Gastrocnemius medialis (tissue), 4 donors: ENCODE data around the gene WBP11. TPM values are rescaled to one million over a fixed set of nuclear protein-coding genes. Genes with fewer than 3 reads are reported as not detected.
A peak's percentile ranks its signal among the peaks of the same experiment; 100 is the strongest.
"Not testable (repeated sequence)": the region's sequence is repeated elsewhere in the genome, so short reads cannot be mapped to it uniquely, and the experiment has no call there.

Experiments used
- ATAC-seq, 2 donors: fragments of 150-250 bp; one replicate each; pipeline ENCODE4 v1.9.1; 2016
- DNase-seq, 2 donors: peaks; one replicate each; pipeline ENCODE4 v3.0.0-alpha.2; 2019
- H3K27ac ChIP-seq, 4 donors: fragments of 200-600 bp; sonication (generic); 1 replicate in 1 of 4; 2 replicates in 3 of 4; pipeline ENCODE4 v1.5.1; 2016 to 2018; ENCODE audit warnings: mild to moderate bottlenecking in 2 of 4, moderate library complexity in 1 of 4
- H3K27me3 ChIP-seq, 3 donors: fragments of 200-600 bp; sonication (generic) in 2 of 3; 1 replicate in 1 of 3; 2 replicates in 2 of 3; pipeline versions ENCODE4 v1.5.1 to v1.6.0; 2016 to 2019; ENCODE audit warnings: mild to moderate bottlenecking in 1 of 3, moderate library complexity in 1 of 3
- H3K36me3 ChIP-seq, 2 donors: fragments of 200-600 bp; sonication (generic) in 1 of 2; one replicate each; pipeline ENCODE4 v1.5.1; 2017 to 2018
- H3K4me1 ChIP-seq, 2 donors: fragments of 200-600 bp; sonication (generic) in 1 of 2; one replicate each; pipeline ENCODE4 v1.5.1; 2016 to 2017; ENCODE audit warnings: mild to moderate bottlenecking in 2 of 2
- H3K4me3 ChIP-seq, 4 donors: fragments of 200-600 bp; sonication (generic) in 3 of 4; 1 replicate in 1 of 4; 2 replicates in 3 of 4; pipeline ENCODE4 v1.5.1; 2016 to 2019; ENCODE audit warnings: mild to moderate bottlenecking in 2 of 4
- H3K9me3 ChIP-seq, 3 donors: fragments of 200-600 bp; sonication (generic) in 2 of 3; 1 replicate in 1 of 3; 2 replicates in 2 of 3; pipeline ENCODE4 v1.5.1; 2016 to 2019
- POLR2A ChIP-seq, 2 donors: fragments of 450-650 bp; IDR thresholded peaks; one replicate each; pipeline ENCODE4 v1.6.1; 2017; ENCODE audit warnings: antibody characterized with exemption in 2 of 2, mild to moderate bottlenecking in 2 of 2, moderate library complexity in 2 of 2
- in situ Hi-C, 4 donors: fragments of 200-750 bp; cut with MboI; loops; one replicate each; pipeline versions ENCODE4 v1.15.0 to v1.8.0; 2017; ENCODE audit warnings: low sequenced_read_pairs in 4 of 4
- intact Hi-C: fragments of 100-400 bp; cut with DNase I; formaldehyde crosslinking; loops from one replicate; pipeline ENCODE4 v1.15.1; 2023; ENCODE audit warnings: low total_unique reads
- total RNA-seq, 4 donors: library from RNA; depleted of rRNA; stranded (reverse); fragments of >200 nt; gene quantifications; one replicate each; pipeline versions ENCODE4 v1.1.0 to v1.2.3, GENCODE V29; 2016
- TF ChIP-seq, protein P1 (sequence below), 5 experiments: fragments of 450-650 bp in 3 of 5; fragments of 200-600 bp in 2 of 5; sonication (generic) in 2 of 5; IDR thresholded peaks in 4 of 5; conservative IDR thresholded peaks in 1 of 5; 1 replicate in 4 of 5; 2 replicates in 1 of 5; pipeline ENCODE4 v1.5.1; 2016 to 2019; ENCODE audit warnings: antibody characterized with exemption in 5 of 5, mild to moderate bottlenecking in 3 of 5, moderate library complexity in 3 of 5

WBP11 gene
- total RNA-seq, 4 donors from 2014 or later = 20.2 to 39.5 (median 28.4) TPM

DNA sequence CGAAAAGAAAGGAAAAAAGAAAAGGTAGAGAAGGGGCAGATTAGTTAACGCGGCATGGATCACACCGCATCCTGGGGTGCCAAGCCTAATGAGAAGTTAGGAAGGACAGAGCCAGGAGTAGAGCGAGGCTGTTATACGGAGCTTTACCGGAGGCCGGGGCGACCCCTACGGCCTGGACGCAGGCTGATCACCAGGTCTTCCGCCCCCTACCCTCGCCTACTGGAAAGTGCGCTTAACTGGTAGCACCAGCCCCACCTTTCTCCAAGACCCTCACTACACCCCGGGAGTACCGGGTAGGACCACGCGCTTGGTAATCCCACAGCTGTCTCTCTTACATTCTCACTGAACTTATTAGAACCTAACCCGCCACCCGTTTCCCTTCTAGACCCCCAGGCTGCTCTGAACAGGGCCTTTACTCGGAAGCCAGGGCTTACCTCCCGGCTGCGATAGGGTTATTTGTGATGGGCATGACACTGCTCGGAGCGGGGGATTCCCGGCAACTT lies 33.8 kb downstream of the WBP11 start:
- H3K4me1 ChIP-seq = peaks cover 10 to 20% of the 10 kb centered on the region in 2 donors

DNA sequence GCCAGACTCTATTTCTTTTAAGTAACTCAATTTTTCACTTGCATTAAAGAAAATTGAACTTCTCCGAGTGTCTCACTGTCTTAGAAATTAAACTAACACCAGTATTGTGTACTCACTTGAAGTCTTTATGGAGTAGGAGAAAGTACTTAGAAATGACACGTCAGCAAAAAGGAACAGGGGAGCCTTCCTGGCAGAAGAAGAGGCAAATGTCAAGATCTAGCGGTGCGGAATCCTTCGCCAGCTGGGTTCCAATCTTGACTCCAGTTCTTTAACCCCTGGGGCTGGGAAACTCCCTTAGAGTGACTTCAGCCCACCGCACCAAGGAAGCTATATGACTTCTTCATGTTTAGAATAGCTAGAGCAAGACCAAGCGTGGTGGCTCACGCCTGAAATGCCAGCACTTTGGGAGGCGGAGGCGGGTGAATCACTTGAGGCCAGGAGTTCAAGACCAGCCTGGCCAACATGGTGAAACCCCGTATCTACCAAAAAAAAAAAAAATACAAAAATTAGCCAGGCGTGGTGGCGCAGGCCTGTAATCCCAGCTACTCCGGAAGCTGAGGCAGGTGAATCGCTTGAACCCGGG lies 34.4 kb downstream of the WBP11 start:
- peak overlapping the region; percentile 72 to 80 (median 78) for H3K4me3 ChIP-seq
- intact Hi-C loops = no loop called here
- peaks cover 10 to 20% of the 10 kb centered on the region in 2 donors for H3K4me1 ChIP-seq
- in situ Hi-C loops = no loop called here
- no peaks in the 10 kb centered on the region for H3K9me3 ChIP-seq
- ATAC-seq (no peak), DNase-seq (no peak)
- H3K27me3 ChIP-seq = no peaks in the 10 kb centered on the region
- TF ChIP-seq POLR2A (IDR thresholded peaks at IDR 0.05) = no peak
- TF ChIP-seq, protein P1, sequence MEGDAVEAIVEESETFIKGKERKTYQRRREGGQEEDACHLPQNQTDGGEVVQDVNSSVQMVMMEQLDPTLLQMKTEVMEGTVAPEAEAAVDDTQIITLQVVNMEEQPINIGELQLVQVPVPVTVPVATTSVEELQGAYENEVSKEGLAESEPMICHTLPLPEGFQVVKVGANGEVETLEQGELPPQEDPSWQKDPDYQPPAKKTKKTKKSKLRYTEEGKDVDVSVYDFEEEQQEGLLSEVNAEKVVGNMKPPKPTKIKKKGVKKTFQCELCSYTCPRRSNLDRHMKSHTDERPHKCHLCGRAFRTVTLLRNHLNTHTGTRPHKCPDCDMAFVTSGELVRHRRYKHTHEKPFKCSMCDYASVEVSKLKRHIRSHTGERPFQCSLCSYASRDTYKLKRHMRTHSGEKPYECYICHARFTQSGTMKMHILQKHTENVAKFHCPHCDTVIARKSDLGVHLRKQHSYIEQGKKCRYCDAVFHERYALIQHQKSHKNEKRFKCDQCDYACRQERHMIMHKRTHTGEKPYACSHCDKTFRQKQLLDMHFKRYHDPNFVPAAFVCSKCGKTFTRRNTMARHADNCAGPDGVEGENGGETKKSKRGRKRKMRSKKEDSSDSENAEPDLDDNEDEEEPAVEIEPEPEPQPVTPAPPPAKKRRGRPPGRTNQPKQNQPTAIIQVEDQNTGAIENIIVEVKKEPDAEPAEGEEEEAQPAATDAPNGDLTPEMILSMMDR (IDR thresholded peaks at IDR 0.05 in 4 of 5, conservative IDR thresholded peaks at IDR 0.05 in 1 of 5) = no peak
- H3K36me3 ChIP-seq = no peaks in the 10 kb centered on the region
- H3K27ac ChIP-seq = peak overlapping the region; percentile 89 to 98 (median 92)

More for the DNA sequence above, 33.8 kb downstream of the WBP11 start:
- Histone ChIP-seq H3K27me3 (no peaks in the 10 kb centered on the region), H3K36me3 (no peaks in the 10 kb centered on the region), H3K9me3 (no peaks in the 10 kb centered on the region), H3K4me3 (peak overlapping the region; percentile 72 to 80 (median 78)), H3K27ac (peak overlapping the region; percentile 89 to 98 (median 92))
- no peak for DNase-seq
- intact Hi-C loops = no loop called here
- in situ Hi-C loops = no loop called here
- no peak for ATAC-seq
- TF ChIP-seq, protein P1 (IDR thresholded peaks at IDR 0.05 in 4 of 5, conservative IDR thresholded peaks at IDR 0.05 in 1 of 5) = no peak
- no peak for TF ChIP-seq POLR2A (IDR thresholded peaks at IDR 0.05)

DNA sequence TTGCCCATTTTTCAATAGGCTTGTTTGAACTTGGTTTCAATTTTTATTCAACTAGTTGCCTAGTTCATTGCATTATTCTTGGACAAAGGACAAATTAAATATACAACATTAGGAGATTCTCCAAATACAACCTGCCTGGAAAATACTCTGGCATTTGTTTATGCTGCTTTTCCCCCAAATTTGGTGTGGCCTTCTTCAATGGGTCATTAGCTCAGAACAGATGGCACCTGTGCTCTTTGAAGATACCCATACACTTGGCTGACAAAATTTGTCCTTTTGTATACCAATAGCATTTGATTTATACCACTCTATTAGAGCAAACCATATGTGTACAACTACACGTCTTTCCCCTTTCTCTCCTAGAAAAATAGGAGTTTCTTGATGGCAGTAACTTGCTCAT lies 35.7 kb downstream of the WBP11 start:
- ATAC-seq (no peak), DNase-seq (no peak)
- H3K4me3 ChIP-seq = no peak overlapping the region
- peaks cover 10 to 20% of the 10 kb centered on the region in 2 donors for H3K4me1 ChIP-seq
- in situ Hi-C loops = no loop called here
- no peaks in the 10 kb centered on the region for H3K36me3 ChIP-seq
- TF ChIP-seq POLR2A (IDR thresholded peaks at IDR 0.05) = no peak
- TF ChIP-seq, protein P1 (IDR thresholded peaks at IDR 0.05 in 4 of 5, conservative IDR thresholded peaks at IDR 0.05 in 1 of 5) = no peak
- H3K27me3 ChIP-seq = no peaks in the 10 kb centered on the region
- intact Hi-C loops = no loop called here
- H3K9me3 ChIP-seq = no peaks in the 10 kb centered on the region
- no peak overlapping the region for H3K27ac ChIP-seq

DNA sequence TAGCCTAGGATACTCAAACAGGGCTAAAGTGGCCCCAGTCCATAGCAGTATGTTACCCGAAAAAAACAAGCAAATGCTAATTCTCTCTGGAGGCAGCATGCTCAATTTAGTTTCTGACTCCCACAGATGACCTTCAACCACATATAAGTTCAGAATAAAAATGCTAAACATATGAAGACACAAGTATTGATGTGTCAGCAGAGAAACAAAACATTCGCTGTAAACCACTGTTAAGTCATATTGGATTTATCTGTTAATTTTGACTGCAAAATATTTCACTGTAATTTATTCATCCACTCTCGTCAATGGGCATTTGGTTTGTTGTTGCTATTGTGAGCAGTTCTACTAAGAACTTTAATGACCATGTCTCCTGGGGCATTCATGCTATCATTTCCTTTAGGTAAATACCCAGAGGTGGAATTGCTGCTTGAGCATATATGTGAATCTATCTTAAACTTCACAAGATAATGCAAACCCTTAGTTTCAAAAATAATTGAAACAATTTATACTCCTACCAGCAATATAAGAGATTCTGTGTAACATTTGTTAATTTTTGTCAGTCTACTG lies 36.5 kb downstream of the WBP11 start:
- Histone ChIP-seq H3K27ac (no peak overlapping the region), H3K9me3 (no peaks in the 10 kb centered on the region), H3K4me3 (no peak overlapping the region), H3K4me1 (peaks cover 10 to 19% of the 10 kb centered on the region in 2 donors), H3K27me3 (no peaks in the 10 kb centered on the region), H3K36me3 (peaks cover 0 to 2% of the 10 kb centered on the region in 2 donors)
- in situ Hi-C loops (no loop called here), intact Hi-C loops (no loop called here)
- no peak for TF ChIP-seq POLR2A (IDR thresholded peaks at IDR 0.05)
- TF ChIP-seq, protein P1 (IDR thresholded peaks at IDR 0.05 in 4 of 5, conservative IDR thresholded peaks at IDR 0.05 in 1 of 5) = no peak
- DNase-seq (no peak), ATAC-seq (no peak)

DNA sequence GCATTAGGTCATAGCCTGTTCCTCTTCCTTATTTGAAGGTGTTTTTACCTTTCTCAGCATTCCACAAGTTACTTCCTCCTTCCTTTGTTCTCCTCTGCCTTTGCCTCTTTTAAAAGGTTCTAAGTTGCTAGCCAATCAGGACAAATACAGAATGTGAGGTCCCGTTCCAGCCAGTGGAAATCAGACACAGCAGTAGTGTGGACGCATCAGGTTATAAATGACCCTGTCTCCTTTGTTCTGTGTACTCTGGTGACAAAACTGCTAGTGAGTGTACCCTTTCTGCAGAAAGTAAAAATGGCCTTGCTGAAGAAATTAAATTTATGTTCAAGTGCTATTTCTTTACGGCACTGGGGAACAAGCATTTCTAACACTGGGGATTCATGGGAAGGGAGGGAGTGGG lies 37.3 kb downstream of the WBP11 start:
- peaks cover 10 to 13% of the 10 kb centered on the region in 2 donors for H3K4me1 ChIP-seq
- H3K27ac ChIP-seq, H3K36me3 ChIP-seq, H3K9me3 ChIP-seq, intact Hi-C loops, ATAC-seq, DNase-seq, in situ Hi-C loops, H3K27me3 ChIP-seq, H3K4me3 ChIP-seq: not testable (repeated sequence)
